ENCODE measurements around the gene TESK2. TPM values are rescaled to one million over a fixed set of nuclear protein-coding genes. Genes with fewer than 3 reads are reported as not detected.

TESK2 gene
- total RNA-seq (1 to 10 TPM in 8 of 10 donors, under 1 TPM in 2; 0.77 to 2.6 (median 1.3) TPM), polyA plus RNA-seq (1 to 10 TPM in 1 of 2 donors, under 1 TPM in 1; 0.95 to 1.2 TPM)
- long read RNA-seq, donor 1, partial matches to known transcripts = 0 of 1 reads
- long read RNA-seq, donor 1, other reads (novel, unspliced or antisense) = 1 of 1 reads
- long read RNA-seq, donor 2, partial matches to known transcripts = 2 of 2 reads
- long read RNA-seq, donor 2, other reads (novel, unspliced or antisense) = 0 of 2 reads
- long read RNA-seq, donor 3, partial matches to known transcripts = 0 of 2 reads
- long read RNA-seq, donor 3, other reads (novel, unspliced or antisense) = 0 of 2 reads

GRCh38 chr1:45490626-45491486, at the start of gene TESK2:
TSS of gene TESK2 (minus strand) at chr1:45491163. CDS start at chr1:45457785, 33,378 bp downstream.
- Histone ChIP-seq H3K4me3 (peak within 1 kb of the TSS; percentile 62 to 96 (median 86)), H3K27ac (peak within 1 kb of the TSS in 9 of 10 donors; percentile 35 to 83 (median 76)), H3K4me1 (peaks cover 0 to 29% (median 10%) of the 10 kb centered on the region in 9 donors), H3K9me3 (no peaks in the 10 kb centered on the region), H3K36me3 (peaks cover 0 to 17% (median 0%) of the 10 kb centered on the region in 9 donors), H3K27me3 (no peaks in the 10 kb centered on the region)
- peak; percentile 97 to 99 (median 98) for ATAC-seq
- 0 to 1% methylated on average over 56 to 64 of the region's 64 CpGs for WGBS, 2 donors
- intact Hi-C loops (cut with DNase I) = loop anchor here (1.0 to 10.0 kb wide), 7 partner anchors 9 to 479 kb away; partner anchors contain the start of genes HECTD3 (in 8 of the 10), UROD (in 8 of the 10), CCDC163 (in 1 of the 10) and MMACHC (in 1 of the 10)
- TF ChIP-seq CTCF (IDR thresholded peaks at IDR 0.05) = peak in 4 of 9 donors; percentile 8 to 29 (median 19)
- DNase-seq = peak; percentile 95 to 97

GRCh38 chr1:45536886-45537285, 45.9 kb upstream of the TESK2 start:
- DNase-seq (no peak), ATAC-seq (no peak)
- Histone ChIP-seq H3K27me3 (no peaks in the 10 kb centered on the region), H3K4me3 (no peak overlapping the region), H3K36me3 (no peaks in the 10 kb centered on the region), H3K9me3 (no peaks in the 10 kb centered on the region), H3K27ac (no peak overlapping the region), H3K4me1 (peaks cover 0 to 8% (median 0%) of the 10 kb centered on the region in 9 donors)
- 60 to 66% methylated on average over 4 of the region's 4 CpGs for whole genome bisulfite sequencing, 2 donors
- intact Hi-C loops (cut with DNase I) = no loop called here
- TF ChIP-seq CTCF (IDR thresholded peaks at IDR 0.05) = no peak

GRCh38 chr1:45535988-45536766, 45.2 kb upstream of the TESK2 start:
- Histone ChIP-seq H3K4me3 (no peak overlapping the region), H3K4me1 (peaks cover 0 to 9% (median 0%) of the 10 kb centered on the region in 9 donors), H3K9me3 (no peaks in the 10 kb centered on the region), H3K27ac (no peak overlapping the region), H3K27me3 (no peaks in the 10 kb centered on the region), H3K36me3 (no peaks in the 10 kb centered on the region)
- ATAC-seq (no peak), DNase-seq (no peak)
- WGBS, 2 donors = 71 to 73% methylated on average over 6 of the region's 6 CpGs
- intact Hi-C loops (cut with DNase I) = no loop called here
- TF ChIP-seq CTCF (IDR thresholded peaks at IDR 0.05) = no peak

All from heart right ventricle (tissue), 16 donors.